Right renal cortex interstitium (tissue), 3 donors: Measurements from ENCODE around the gene ZDHHC16. TPM values are rescaled to one million over a fixed set of nuclear protein-coding genes. Genes with fewer than 3 reads are reported as not detected.

Source experiments
- DNase-seq, 3 donors: peaks; one replicate each; pipeline ENCODE4 v3.0.0-alpha.2; 2013; ENCODE audit warnings: low read depth in 3 of 3, low spot score in 2 of 3
- polyA plus RNA-seq, 3 donors: library from polyadenylated mRNA; unstranded; fragments of 120-200 nt; gene quantifications; one replicate each; pipeline ENCODE4 v1.2.1, GENCODE V29; 2013; ENCODE audit not compliant: insufficient read length in 3 of 3

ZDHHC16 gene
- polyA plus RNA-seq, 3 donors: 33.9 to 39.8 (median 37.5) TPM

GRCh38 chr10:97506199-97506991, 60.4 kb downstream of the ZDHHC16 start:
- DNase-seq: no peak

Other genes starting within 250 kb of the ZDHHC16 start
- 10 to 100 TPM; 33.5 to 35.4 (median 33.9) TPM for gene ARHGAP19, start 153.5 kb upstream of the ZDHHC16 start, polyA plus RNA-seq
- gene FRAT1, start 126.9 kb upstream of the ZDHHC16 start, polyA plus RNA-seq: 1 to 10 TPM; 4.0 to 4.6 (median 4.0) TPM
- 10 to 100 TPM; 12.8 to 13.5 (median 12.8) TPM for gene FRAT2, start 111.4 kb upstream of the ZDHHC16 start, polyA plus RNA-seq
- 10 to 100 TPM; 19.2 to 20.4 (median 20.1) TPM for gene RRP12, start 44.8 kb upstream of the ZDHHC16 start, polyA plus RNA-seq
- 100 to 1,000 TPM; 163 to 177 (median 174) TPM for gene PGAM1, start 20.0 kb upstream of the ZDHHC16 start, polyA plus RNA-seq
- 10 to 100 TPM; 31.8 to 39.7 (median 34.4) TPM for gene EXOSC1, start 169 bp upstream of the ZDHHC16 start, polyA plus RNA-seq
- gene MMS19, start 52.2 kb downstream of the ZDHHC16 start, polyA plus RNA-seq: 10 to 100 TPM; 82.2 to 94.1 (median 84.4) TPM
- gene UBTD1, start 52.7 kb downstream of the ZDHHC16 start, polyA plus RNA-seq: 1 to 10 TPM; 6.6 to 8.8 (median 7.0) TPM
- under 1 TPM; 0.22 to 0.54 (median 0.40) TPM for gene ANKRD2, start 126.6 kb downstream of the ZDHHC16 start, polyA plus RNA-seq
- gene HOGA1, start 138.2 kb downstream of the ZDHHC16 start, polyA plus RNA-seq: 10 to 100 TPM; 35.9 to 47.1 (median 45.2) TPM
- gene C10orf62, start 143.5 kb downstream of the ZDHHC16 start, polyA plus RNA-seq: under 1 TPM; 0.28 to 0.35 (median 0.33) TPM
- gene MORN4, start 187.3 kb downstream of the ZDHHC16 start, polyA plus RNA-seq: 10 to 100 TPM; 20.3 to 24.2 (median 24.0) TPM
- 10 to 100 TPM; 20.3 to 22.0 (median 20.3) TPM for gene PI4K2A, start 194.5 kb downstream of the ZDHHC16 start, polyA plus RNA-seq
- 1 to 10 TPM; 4.1 to 4.7 (median 4.4) TPM for gene AVPI1, start 241.1 kb downstream of the ZDHHC16 start, polyA plus RNA-seq